NCI-H345 treated with DMSO at 0.1 percent for 48 hours (cell line): ENCODE data around the gene TYSND1.
A peak's percentile ranks its signal among the peaks of the same experiment; 100 is the strongest.
"Not testable (repeated sequence)": the region's sequence is repeated elsewhere in the genome, so short reads cannot be mapped to it uniquely, and the experiment has no call there.

ENCODE experiments used
- DNase-seq: peaks from one replicate; lab custom pipeline; 2025; ENCODE audit not compliant: unreplicated experiment; lab: John Stamatoyannopoulos, UW

The TYSND1 gene

DNA sequence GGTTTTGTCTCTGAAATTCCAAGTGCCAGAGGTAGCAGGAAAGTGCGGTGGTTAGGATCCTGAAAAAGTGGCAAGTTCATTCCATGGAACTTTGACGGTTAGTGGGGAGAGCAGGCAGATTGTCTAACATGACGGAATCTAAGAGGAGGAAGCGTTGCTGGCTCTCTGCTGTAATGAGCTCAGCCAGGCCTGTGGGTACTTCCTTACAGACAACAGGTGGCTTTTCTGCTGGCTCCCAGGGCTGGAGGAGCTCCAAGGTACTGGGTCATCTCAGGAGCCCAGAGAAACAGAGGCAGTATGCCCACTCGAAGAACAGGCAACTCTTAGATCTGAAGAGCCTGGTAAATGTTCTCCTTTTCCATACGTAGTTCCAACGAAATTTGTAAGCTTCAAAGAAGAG lies 10.8 kb downstream of the TYSND1 start:
- no peak for DNase-seq

DNA sequence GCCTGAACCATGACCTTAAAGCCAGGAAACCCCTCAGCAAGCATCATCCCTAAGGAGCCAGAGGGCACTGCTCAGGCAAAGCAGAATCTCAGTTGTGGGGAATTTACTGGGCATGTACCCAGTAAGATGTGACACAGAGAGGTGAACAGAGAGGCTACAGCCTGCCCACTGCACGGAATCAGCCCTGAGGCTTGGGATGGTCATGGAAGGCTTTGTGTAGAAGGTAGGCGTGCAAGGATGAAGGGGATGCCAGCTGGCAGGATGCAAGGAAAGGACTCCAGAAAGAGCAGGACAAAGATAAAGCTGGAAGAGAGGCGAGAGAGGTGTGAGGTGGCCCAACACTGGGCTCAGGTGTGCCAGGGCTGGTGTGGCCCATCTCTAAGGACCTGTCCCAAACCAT lies 11.5 kb downstream of the TYSND1 start:
- no peak for DNase-seq

DNA sequence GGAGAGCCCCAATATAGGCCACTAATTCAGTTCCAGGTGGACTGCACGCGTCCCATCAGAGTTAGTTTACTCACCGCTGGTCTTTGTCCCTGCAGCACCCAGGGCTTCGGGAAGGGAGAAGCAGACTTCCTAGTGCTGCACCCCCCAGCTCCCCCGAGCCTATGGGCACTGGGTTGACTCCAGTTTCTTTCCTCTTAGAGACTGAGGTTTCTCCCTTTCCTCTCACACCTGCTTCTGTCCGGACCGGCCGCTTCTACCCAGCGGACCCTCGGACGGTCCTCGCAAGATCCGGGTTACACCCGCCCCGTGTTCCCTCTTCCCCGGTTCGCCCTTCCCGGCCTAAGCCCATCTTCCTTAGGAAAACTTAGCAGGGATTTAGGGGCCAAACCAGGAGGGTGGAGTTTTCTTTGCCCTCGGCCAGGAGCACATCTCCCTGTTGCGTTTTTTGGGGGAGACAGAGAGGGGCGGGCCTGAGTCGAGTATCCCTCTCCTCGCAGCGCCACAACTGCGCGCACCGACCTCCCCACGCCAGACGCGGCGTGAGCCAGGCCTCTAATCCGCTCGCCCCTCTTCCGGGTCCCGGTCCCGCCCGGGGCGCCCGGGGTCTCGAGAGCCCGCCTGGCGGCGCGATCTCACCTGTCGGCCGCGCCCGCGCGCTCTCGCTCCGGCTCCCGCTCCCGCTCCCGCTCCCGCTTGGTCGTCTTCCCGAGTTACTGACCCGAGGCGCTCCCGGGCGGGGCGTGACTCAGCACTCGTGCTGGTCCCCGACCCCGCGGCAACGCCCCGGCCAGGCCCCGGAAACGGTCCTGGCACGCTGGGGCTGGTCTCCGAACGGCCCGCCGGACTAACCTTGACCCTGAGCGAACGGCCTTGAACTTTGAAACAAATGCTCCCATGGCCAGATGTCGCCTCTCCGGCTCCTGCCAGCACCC lies 14.1 kb downstream of the TYSND1 start, which contains the start of gene AIFM2:
AIFM2 (minus strand) TSS at position 728 of the 932 bp plus-strand sequence. CDS start 8,741 bp downstream, outside the sequence.
- DNase-seq, result no peak

DNA sequence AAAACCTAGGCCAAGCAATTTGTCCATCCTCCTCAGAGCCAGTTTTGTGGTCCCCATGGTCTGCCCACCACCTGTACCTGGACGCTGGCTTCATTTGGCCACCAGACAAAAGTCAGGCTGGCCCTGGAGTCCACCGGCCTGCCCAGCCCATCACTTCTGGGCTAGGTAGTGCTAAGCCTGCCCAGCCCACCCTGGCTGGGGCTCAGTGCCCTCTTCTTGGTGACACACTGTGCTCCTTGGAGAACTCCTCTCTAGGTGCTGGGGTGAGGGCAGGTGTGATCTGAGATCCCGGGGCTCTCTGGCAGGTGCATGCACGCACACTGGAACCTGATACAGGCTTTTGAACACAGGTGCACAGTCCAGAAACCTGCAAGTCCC lies 15.0 kb downstream of the TYSND1 start:
- DNase-seq, result no peak

DNA sequence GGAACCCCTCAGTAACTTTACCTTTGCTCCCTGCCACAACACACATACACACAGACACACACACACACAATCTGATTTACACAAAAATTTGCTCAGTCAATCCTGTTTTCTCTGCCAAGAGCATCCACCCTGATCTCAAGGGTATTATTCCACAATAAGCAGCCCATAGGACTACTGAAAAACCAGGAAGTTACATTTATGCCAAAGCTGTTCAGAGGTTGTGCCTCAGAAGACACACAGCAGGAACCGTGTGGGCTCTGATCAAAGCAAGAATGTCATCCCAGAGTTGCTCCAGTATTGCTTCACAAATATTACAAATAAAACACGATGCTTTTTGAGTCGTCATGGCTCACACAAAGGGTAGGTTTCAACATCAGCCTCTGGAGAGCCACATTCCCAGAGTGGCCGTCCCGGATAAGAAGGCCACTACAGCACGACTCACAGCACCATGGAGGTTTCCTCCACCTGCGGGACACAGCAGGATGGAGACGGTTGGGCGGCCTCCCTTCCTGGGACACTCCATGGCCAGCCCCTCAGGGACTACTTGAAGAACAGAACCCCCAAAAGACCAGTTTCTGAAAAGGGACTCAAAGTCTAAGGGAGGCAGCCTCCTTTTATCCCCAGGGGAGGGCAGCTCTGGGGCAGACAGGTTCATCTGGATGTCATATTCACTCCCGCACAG lies 15.5 kb downstream of the TYSND1 start:
- DNase-seq, result no peak

DNA sequence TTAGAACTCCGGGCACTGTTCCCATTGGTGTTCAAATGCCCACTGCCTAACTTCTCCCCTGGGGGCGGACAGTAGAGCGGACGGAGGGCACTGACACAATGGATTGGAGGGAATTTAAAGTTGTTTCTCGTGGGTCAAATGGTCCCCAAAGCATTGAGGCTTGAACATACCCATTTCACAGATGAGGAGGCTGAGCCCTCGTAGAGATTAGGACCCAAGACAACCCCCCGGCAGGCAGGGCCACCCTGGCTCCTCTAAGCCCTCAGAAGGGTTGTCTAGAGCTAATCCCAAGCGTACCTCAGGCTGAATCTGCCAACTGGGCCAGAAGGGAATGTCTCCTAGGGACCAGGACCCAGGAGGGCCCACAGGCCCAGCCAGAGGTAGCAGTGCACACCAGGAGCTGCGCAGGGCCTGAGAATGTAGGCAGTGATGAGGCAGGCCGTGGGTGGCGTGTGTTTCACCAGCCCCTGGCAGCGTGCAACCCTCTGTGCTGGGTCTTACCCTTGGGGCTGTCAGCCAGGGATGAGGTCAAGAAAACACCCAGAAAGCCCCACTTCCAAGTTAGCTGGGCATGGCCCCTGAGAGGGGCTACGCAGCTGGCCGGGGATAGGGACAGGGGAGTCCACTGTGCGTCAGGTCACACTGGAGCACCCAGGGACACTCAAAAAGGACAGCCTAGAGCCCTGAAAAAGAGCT lies 19.7 kb downstream of the TYSND1 start:
- no peak for DNase-seq

DNA sequence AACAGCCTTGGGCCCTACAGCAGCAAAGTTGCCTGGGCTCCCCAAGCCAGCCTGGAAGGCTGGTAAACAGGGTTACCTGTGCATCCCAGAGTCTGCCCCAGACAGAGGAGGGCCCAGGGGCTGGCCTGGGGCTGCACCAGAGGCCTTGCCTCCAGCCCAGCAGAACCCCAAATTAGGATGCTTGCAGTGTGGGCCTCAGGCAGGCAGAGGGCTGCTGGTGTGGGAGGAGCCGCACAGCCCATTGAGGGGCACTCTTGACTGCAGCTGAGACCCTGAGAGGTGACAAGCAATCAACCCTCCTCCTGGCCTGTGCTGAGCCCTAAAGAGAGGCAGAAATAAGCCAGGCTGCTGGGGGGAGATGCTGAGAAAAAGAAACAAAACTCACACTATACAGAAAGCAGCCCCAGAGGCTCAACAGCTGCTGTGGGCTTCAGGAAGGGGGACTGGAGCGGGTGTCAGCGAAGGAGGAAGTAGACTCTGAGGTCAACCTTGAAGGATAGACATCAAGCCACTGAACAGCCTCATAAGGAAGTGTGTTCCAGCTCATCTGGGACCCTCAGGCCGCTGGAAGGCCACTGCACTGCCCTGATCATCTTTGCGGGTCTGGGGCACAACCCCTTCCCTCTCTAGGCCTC lies 20.5 kb downstream of the TYSND1 start:
- no peak for DNase-seq

DNA sequence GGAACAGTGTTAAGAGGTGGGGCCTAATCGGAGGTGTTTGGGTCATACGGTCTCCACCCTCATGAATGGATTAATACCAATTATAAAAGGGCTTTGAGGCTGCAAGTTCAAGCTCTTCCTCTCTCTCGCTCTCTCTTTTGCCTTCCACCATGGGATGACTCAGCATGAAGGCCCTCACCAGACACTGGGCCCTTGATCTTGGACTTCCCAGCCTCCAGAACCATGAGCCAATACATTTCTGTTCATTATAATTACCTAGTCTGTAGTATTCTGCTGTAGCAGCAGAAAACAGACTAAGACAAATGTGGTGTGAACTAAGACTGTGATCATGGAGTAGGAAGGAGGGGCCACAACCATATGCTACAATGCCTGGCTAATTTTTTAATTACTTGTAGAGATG lies 21.6 kb downstream of the TYSND1 start:
- DNase-seq, result no peak

DNA sequence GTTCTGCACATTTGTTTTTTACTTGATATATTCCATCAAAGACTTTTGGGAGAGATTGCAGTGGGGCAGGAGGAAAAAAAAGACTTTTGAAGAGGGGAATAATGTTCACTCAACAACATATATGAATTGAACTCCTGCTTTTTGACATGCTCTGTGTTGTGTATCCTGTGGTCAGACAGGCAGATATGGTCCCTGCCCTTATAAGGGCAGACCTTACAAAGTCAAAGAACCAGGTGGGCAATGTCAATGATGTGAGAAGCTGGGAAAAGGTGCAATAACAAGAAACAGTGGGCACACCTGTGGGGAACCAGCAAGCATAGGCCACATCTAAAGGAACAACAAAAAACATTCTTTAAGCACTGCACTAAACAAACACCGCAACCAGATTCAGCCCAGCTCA lies 22.1 kb downstream of the TYSND1 start:
- no peak for DNase-seq

DNA sequence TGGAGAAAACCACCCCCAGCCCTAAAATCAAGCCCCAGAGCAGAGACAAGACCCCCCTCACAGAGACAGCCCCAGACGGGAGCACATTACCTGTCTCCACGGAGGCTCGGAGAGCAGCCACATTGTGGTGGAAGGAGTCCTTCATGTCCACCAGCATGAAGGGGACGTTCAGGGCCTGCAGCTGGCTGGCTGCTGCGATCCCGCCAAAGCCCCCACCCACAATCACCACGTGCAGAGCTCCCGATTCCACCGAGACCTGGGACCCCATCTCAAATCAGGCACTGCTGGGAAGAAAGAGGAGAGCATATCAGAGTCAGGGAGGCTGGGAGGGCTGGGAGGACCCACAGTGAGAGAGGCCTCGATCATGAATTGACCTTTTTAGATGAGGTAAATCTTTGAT lies 22.7 kb downstream of the TYSND1 start:
- no peak for DNase-seq

DNA sequence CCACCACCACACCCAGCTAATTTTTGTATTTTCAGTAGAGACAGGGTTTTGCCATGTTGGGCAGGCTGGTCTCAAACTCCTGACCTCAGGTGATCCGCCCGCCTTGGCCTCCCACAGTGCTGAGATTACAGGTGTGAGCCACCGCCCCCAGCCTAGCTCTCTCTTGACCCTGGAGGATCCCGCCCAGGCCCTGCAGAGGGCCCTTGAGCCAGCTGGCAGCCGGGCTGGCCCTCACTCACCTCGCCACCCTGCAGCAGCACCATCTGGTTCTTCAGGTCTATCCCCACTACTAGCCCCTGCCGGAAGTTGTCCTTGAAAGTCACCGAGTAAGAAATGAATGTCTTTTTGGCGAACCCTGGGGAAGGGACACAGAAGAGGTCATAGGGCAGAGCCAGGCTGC lies 23.3 kb downstream of the TYSND1 start:
- DNase-seq, result not testable (repeated sequence)

DNA sequence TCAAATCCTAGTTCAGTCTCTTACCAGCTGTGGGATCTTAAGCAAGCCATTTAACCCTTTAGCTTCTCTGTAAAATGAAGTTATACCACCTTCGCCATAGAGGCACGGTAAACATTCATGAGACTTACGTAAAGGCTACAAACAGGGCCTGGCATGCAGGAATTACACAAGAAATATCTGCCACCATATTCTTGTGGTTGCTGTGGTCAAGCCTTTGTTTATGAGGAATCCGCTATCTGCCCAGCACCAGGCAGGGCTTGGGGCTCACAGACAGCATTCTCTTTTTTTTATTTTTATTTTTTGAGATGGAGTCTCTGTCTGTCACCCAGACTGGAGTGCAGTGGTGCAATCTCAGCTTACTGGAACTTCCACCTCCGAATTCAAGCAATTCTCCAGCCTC lies 23.8 kb downstream of the TYSND1 start:
- no peak for DNase-seq

DNA sequence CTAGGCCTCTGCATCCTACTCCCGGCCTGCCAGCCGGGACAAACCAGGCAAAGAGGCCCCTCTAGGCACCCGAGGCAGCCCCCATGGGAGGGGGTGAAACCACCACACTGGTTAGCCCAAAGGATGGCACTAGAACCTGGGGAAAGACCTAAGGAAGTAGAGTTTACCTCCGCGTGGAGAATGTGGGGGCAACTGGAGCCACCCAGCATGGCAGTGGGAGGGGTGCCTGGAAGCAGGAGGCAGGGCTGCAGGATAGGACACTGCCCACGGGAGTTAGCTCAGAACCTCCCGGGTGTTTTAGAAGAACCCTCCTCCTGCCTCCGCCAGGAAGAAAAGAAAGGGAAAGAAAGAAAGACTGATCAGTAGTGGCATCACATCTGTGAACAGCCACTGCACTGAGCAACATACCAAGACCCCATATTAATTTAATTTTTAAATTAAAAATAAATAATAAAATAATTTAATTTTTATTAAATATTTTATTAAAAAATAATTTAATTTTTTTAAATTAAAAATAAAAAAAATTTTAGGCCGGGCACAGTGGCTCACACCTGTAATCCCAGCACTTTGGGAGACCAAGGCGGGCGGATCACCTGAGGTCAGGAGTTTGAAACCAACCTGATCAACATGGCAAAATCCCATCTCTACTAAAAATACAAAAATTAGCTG lies 25.1 kb downstream of the TYSND1 start:
- no peak for DNase-seq

DNA sequence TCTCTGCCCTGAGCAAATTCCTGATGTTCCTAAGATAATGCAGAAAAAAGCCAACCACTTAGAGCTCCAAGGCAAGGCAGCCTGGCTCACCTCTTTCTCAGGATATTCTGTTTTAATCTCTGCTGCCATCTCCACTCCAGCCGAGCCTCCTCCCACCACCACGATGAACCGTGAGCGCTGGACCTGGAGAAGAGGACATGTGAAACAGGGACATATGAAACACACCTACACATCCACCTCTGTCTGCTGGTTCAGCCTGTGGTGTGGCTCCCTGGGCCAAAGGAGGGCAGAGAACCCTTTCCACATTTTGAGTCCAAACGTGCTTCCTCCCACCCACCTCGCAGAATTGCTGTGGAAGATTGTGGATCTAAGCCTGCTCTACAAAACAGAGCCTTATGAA lies 26.1 kb downstream of the TYSND1 start:
- no peak for DNase-seq

DNA sequence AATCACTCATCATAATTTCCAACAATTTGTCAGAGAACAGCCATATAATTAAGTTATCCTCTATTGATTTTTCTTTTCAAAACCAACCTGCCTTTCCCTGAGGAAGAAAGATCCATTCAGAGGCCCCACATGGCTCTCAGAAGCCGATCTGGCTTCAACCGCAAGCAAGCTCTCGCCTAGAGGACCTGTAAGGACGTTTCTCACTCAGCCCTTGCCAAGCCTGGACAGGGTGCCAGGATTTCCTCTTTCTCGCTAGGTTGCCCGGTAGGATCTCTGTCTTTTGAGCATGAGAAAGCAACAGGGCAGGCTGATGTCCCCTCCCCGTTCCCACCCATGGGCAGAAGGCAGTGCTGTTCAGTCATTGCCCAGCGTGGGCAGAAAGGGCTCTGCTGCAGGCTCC lies 26.9 kb downstream of the TYSND1 start:
- no peak for DNase-seq

DNA sequence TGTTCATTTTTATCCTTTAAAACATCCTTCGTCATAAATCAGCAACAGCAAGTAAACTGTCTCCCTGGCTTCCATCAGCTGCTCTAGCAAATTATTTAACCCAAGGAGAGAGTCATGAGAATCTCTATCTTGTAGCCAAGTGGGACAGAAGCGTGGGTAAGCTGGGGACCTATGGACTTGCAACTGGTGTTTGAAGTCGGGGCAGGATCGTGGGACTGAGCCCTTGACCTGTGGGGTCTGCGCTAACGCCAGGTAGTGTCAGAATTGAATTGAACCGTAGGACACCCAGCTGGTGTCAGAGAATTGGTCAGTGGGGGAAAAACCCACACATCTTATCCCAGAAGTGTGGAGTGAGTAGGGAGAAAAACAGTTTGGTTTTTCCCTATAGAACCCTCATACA lies 27.3 kb downstream of the TYSND1 start:
- no peak for DNase-seq

DNA sequence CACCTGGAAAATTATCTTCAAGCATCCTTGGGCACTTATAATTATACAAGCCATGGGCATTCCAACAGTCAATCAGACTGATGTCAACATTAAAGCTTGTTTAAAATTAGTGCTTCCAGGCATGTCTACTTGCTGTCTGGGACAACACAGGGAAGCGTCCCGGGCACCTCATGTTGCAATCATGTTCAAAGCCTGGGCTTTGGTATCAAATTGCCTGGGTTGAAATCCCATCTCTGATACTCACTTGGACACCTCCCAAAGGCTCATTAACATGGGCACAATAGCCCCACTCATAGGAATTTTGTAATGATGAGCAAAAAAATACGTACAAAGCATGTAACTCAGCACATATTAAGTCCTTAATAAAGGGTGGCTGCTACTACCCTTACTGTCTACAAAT lies 28.3 kb downstream of the TYSND1 start:
- no peak for DNase-seq

DNA sequence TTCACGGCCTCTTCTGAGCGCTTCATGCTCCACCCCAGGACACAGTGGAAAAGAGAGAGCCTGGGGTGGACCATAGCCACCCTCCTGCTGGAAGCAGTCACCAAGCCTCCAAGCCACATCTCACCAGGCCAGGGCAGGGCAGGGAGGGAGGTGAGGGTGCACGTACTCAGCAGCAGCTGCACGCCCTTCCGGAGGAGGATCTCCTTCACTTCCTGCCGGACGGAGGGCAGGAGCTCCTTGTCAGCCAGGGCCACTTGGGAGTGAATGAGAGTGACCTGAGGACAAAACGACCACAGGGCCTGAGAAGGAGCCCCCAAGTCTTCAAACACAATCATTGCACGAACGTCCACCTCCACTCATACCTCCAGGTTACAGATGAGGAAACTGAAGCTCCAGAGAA lies 28.9 kb downstream of the TYSND1 start:
- DNase-seq, result no peak

DNA sequence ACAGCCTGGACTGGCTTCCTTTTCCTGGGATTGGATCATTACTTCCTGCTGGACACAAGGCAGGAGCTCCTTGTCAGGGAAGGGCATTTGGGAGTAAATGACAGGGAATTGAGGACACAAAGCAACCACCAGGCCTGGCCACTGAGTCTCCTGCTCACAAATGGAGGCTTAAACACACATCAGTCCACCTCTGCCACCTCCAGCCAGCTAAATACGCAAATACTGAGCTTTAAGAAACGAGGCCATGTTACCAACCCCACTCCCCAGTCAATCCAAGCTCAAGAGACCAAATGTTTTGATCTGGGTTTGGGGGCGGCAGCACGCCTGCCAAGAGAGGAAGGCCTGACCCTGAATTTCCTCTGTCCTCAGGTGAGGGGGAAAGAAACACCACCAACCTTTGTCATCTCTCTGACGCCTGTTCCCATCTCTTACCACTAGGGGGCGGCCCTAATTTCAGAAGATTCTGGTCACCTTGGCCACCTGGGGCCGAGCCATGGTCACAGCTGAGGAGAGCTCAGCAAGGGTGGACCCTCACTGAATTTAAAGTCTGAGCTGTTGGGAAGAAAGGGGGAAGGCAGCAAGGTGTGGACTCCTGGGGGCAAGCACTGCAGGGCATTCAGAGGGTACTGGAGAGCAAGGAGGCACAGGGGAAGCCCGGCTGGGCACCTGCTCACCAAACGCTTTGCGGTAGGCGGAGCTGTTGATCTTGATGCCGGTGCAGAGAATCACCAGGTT lies 30.4 kb downstream of the TYSND1 start:
- peak; percentile 2 for DNase-seq

DNA sequence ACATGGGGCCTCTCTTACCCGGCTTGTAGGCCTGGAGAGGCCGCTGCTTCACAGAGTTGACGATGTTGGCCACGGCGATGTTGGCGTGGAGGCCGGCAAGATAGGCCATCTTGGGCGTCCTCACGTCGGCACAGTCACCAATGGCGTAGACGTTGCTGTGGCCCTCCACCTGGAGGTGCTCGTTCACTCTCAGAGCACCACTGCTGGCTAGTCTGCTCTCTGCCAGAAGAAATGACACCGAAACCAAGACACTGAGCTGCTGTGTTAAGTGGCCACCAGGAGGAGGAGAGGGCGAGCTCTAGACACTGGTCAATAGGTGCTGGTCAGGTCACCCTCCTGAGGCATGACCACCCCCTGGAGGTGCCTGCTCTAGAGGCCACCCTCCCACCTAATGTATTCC lies 31.6 kb downstream of the TYSND1 start:
- DNase-seq, result no peak
